Measurements from ENCODE around the gene RAB40C.

- TF ChIP-seq CTCF (conservative IDR thresholded peaks at IDR 0.05 in 1 of 2, IDR thresholded peaks at IDR 0.05 in 1 of 2; ENCODE audit: extremely low read depth in 1 of 2, insufficient read depth in 1 of 2, low read depth in 1 of 2, low read length in 2 of 2) (no peak), EZH2 (IDR thresholded peaks at IDR 0.05; ENCODE audit: borderline replicate concordance, low read length) (no peak)
Measured at GRCh38 chr16:617855-618254, 28.0 kb downstream of the RAB40C start.
